GM12878 (cell line): Measurements from ENCODE around the gene SLC39A6. TPM values are rescaled to one million over a fixed set of nuclear protein-coding genes. Genes with fewer than 3 reads are reported as not detected.

ENCODE experiments used
- HDAC2 ChIP-seq: fragments of 200-600 bp; sonication (generic); IDR thresholded peaks from 2 replicates; pipeline ENCODE4 v1.6.1; 2017
- SMAD5 ChIP-seq: IDR thresholded peaks from 2 replicates; pipeline ENCODE4 v1.6.1; 2016; ENCODE audit warnings: antibody characterized with exemption, low read depth
- ZNF217 ChIP-seq: fragments of 450-650 bp; IDR thresholded peaks from 2 replicates; pipeline ENCODE4 v1.6.1; 2017; ENCODE audit warnings: antibody characterized with exemption, mild to moderate bottlenecking
- ZNF384 ChIP-seq: IDR thresholded peaks from 2 replicates; pipeline ENCODE4 v1.6.1; 2012; ENCODE audit warnings: low read depth, mild to moderate bottlenecking, low read length, improper control_type of control experiment, borderline replicate concordance
- polyA plus RNA-seq, 11 experiments: library from polyadenylated mRNA; depleted of rRNA in 4 of 11; unstranded in 6 of 11; stranded (reverse) in 5 of 11; fragments of >200 nt; fragmentation: Nextera tagmentation in 4 of 11; fragmentation: Illumina TruSeq in 1 of 11; extraction: Ambion mirVana in 4 of 11; extraction: Trizol in 1 of 11; gene quantifications; 1 replicate in 1 of 11; 2 replicates in 10 of 11; pipeline versions ENCODE4 v1.2.1 to v1.2.3, GENCODE V29; 2011 to 2016; ENCODE audit warnings: inconsistent platforms in 2 of 11, missing spikeins in 2 of 11, low read depth in 1 of 11
- total RNA-seq, 4 experiments: library from RNA; depleted of rRNA in 3 of 4; stranded (reverse); fragments of >200 nt in 3 of 4; fragmentation: Illumina TruSeq in 1 of 4; extraction: Trizol in 1 of 4; gene quantifications; 2 replicates each; pipeline versions ENCODE4 v1.2.1 to v1.2.3, GENCODE V29; 2013 to 2021

The SLC39A6 gene
- total and polyA plus RNA-seq, 10 of the 15 experiments (the other 5 are each of a cell fraction or from before 2014, with no cell fraction given), result 12.4 to 65.9 (median 41.3) TPM

- TF ChIP-seq SMAD5 (no peak), ZNF384 (no peak), HDAC2 (no peak), ZNF217 (no peak)
These were observed 70.5 kb downstream of the SLC39A6 start (continued) for GRCh38 chr18:36058674-36059073.

Other genes with a start within 250 kb of the SLC39A6 start
- 38.6 and 45.0 TPM in 2 replicates for gene RPRD1A, start 61.8 kb downstream of the SLC39A6 start, total RNA-seq (2014; rRNA removed)
- 36.0 and 36.9 TPM in 2 replicates for gene RPRD1A, start 61.8 kb downstream of the SLC39A6 start, total RNA-seq (2014; rRNA removed; fragmentation: Illumina TruSeq; extraction: Trizol)
- gene RPRD1A, start 61.8 kb downstream of the SLC39A6 start, total RNA-seq (2021), result 35.3 and 36.4 TPM in 2 replicates
- 66.2 and 110 TPM in 2 replicates for gene RPRD1A, start 61.8 kb downstream of the SLC39A6 start, polyA plus RNA-seq (2011; rRNA removed)
- 33.6 and 40.2 TPM in 2 replicates for gene RPRD1A, start 61.8 kb downstream of the SLC39A6 start, polyA plus RNA-seq (2014; fragmentation: Illumina TruSeq; extraction: Trizol)
- 10 to 100 TPM; 16.2 to 19.1 TPM for gene RPRD1A, start 61.8 kb downstream of the SLC39A6 start, polyA plus RNA-seq (2014; fragmentation: Nextera tagmentation; extraction: Ambion mirVana)
- 31.2 and 33.8 TPM in 2 replicates for gene RPRD1A, start 61.8 kb downstream of the SLC39A6 start, polyA plus RNA-seq (2014; rRNA removed)
- 10 to 100 TPM; 36.8 to 37.5 TPM for gene RPRD1A, start 61.8 kb downstream of the SLC39A6 start, polyA plus RNA-seq (2016; fragmentation: Nextera tagmentation; extraction: Ambion mirVana)
- gene ELP2, start 559 bp upstream of the SLC39A6 start, total RNA-seq (2014; rRNA removed), result 117 and 145 TPM in 2 replicates
- gene ELP2, start 559 bp upstream of the SLC39A6 start, total RNA-seq (2014; rRNA removed; fragmentation: Illumina TruSeq; extraction: Trizol), result 58.9 and 59.8 TPM in 2 replicates
- 88.8 and 92.8 TPM in 2 replicates for gene ELP2, start 559 bp upstream of the SLC39A6 start, total RNA-seq (2021)
- gene ELP2, start 559 bp upstream of the SLC39A6 start, polyA plus RNA-seq (2011; rRNA removed), result 134 and 180 TPM in 2 replicates
- gene ELP2, start 559 bp upstream of the SLC39A6 start, polyA plus RNA-seq (2014; fragmentation: Illumina TruSeq; extraction: Trizol), result 56.9 and 73.2 TPM in 2 replicates
- gene ELP2, start 559 bp upstream of the SLC39A6 start, polyA plus RNA-seq (2014; fragmentation: Nextera tagmentation; extraction: Ambion mirVana), result 10 to 100 TPM; 90.6 to 90.7 TPM
- 58.4 and 65.5 TPM in 2 replicates for gene ELP2, start 559 bp upstream of the SLC39A6 start, polyA plus RNA-seq (2014; rRNA removed)
- 10 to 100 TPM; 76.9 to 86.4 TPM for gene ELP2, start 559 bp upstream of the SLC39A6 start, polyA plus RNA-seq (2016; fragmentation: Nextera tagmentation; extraction: Ambion mirVana)
- gene MOCOS, start 58.2 kb upstream of the SLC39A6 start, total RNA-seq (2014; rRNA removed), result 0.34 and 0.49 TPM in 2 replicates
- gene MOCOS, start 58.2 kb upstream of the SLC39A6 start, total RNA-seq (2014; rRNA removed; fragmentation: Illumina TruSeq; extraction: Trizol), result 0.31 and 0.41 TPM in 2 replicates
- 0.35 and 0.38 TPM in 2 replicates for gene MOCOS, start 58.2 kb upstream of the SLC39A6 start, total RNA-seq (2021)
- 0.56 and 1.1 TPM in 2 replicates for gene MOCOS, start 58.2 kb upstream of the SLC39A6 start, polyA plus RNA-seq (2011; rRNA removed)
- 0.21 and 0.24 TPM in 2 replicates for gene MOCOS, start 58.2 kb upstream of the SLC39A6 start, polyA plus RNA-seq (2014; fragmentation: Illumina TruSeq; extraction: Trizol)
- under 1 TPM; 0.16 to 0.26 TPM for gene MOCOS, start 58.2 kb upstream of the SLC39A6 start, polyA plus RNA-seq (2014; fragmentation: Nextera tagmentation; extraction: Ambion mirVana)
- 0.46 and 0.58 TPM in 2 replicates for gene MOCOS, start 58.2 kb upstream of the SLC39A6 start, polyA plus RNA-seq (2014; rRNA removed)
- gene MOCOS, start 58.2 kb upstream of the SLC39A6 start, polyA plus RNA-seq (2016; fragmentation: Nextera tagmentation; extraction: Ambion mirVana), result under 1 TPM; 0.25 to 0.47 TPM
- gene FHOD3, start 168.4 kb upstream of the SLC39A6 start, total RNA-seq (2014; rRNA removed), result 10.8 and 13.5 TPM in 2 replicates
- 10.3 and 11.0 TPM in 2 replicates for gene FHOD3, start 168.4 kb upstream of the SLC39A6 start, total RNA-seq (2014; rRNA removed; fragmentation: Illumina TruSeq; extraction: Trizol)
- 10.7 and 11.4 TPM in 2 replicates for gene FHOD3, start 168.4 kb upstream of the SLC39A6 start, total RNA-seq (2021)
- gene FHOD3, start 168.4 kb upstream of the SLC39A6 start, polyA plus RNA-seq (2011; rRNA removed), result 26.4 and 26.7 TPM in 2 replicates
- 11.6 and 12.8 TPM in 2 replicates for gene FHOD3, start 168.4 kb upstream of the SLC39A6 start, polyA plus RNA-seq (2014; fragmentation: Illumina TruSeq; extraction: Trizol)
- under 1 TPM; 0.77 to 0.90 TPM for gene FHOD3, start 168.4 kb upstream of the SLC39A6 start, polyA plus RNA-seq (2014; fragmentation: Nextera tagmentation; extraction: Ambion mirVana)
- gene FHOD3, start 168.4 kb upstream of the SLC39A6 start, polyA plus RNA-seq (2014; rRNA removed), result 9.6 and 10.0 TPM in 2 replicates
- gene FHOD3, start 168.4 kb upstream of the SLC39A6 start, polyA plus RNA-seq (2016; fragmentation: Nextera tagmentation; extraction: Ambion mirVana), result 1 to 10 TPM; 2.0 to 2.4 TPM